Astrocyte (in vitro differentiated cells and primary cell): ENCODE data around the gene EPB41.

ENCODE experiments used
- CTCF ChIP-seq: IDR thresholded peaks from 2 replicates; pipeline ENCODE4 v1.5.1; 2011; ENCODE audit warnings: low read depth, mild to moderate bottlenecking, inconsistent platforms, low read length, moderate library complexity; ENCODE audit not compliant: insufficient read depth
- EZH2 ChIP-seq: IDR thresholded peaks from 2 replicates; pipeline ENCODE4 v1.6.1; 2012; ENCODE audit warnings: mild to moderate bottlenecking, low read length, inconsistent platforms; ENCODE audit not compliant: insufficient read depth

DNA sequence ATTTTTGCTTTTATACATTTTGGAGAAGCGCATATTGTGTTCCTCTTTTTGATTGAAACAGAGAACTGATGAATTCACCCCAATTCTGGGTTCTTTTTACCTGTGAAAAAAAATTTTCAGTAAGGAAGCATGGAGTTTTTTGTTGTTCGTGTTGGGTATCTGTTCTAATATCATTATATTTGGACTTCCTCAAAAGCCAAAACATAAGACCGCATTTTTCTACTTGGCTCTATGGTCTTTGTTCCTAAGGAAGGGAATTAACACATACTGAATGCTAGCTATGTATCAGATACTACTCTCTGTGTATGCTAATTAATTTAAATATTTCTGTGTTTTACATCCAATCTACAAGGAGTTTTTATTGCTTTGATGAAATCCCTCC, 12.9 kb downstream of the EPB41 start:
- TF ChIP-seq EZH2: no peak
- TF ChIP-seq CTCF: no peak
